SK-N-DZ (cell line): ENCODE measurements around the gene POU2AF2.
"Not testable (repeated sequence)": the region's sequence is repeated elsewhere in the genome, so short reads cannot be mapped to it uniquely, and the experiment has no call there.

ENCODE experiments used
- DNase-seq: peaks from one replicate; pipeline ENCODE4 v3.0.0-alpha.2; 2015; ENCODE audit warnings: low spot score

Gene POU2AF2

DNA sequence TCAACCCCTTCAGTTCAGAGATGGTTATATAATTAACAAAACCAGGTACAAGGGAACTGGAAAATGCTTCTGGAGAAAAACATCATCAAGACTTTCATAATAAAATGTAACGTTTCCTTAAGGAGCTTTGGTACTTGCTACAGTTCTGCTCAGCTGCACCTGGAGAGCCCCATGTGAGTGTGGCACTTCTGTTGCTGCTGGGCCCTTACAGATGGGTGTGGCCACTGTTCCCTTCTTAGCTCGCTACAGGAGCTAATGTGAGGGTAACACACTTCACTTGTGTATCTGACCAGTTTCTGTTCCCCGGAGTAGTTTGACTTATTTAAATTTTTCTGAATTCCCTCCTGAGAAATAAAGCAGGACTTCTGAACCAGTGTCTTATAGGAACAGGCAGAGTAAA is 56.8 kb downstream of the POU2AF2 start:
- peak; percentile 2 for DNase-seq

DNA sequence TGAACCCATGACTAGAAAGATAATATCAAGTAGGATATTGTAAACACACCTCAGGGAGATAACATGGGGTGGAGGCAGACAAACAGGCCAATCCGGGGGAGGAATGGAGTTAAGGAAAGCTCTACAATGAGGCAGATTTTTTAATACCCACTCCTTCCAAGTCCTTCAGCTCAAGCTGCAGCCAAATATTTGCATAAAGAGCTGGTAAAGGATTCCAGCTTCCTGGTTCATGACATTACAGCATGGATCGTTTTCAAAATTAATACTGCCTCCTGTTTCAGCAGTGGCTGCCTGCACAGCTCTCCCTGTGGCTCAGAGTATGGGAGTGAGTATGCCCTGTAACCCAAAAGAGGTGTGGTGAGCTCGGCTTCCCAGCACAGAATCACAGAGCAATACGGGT is 57.9 kb downstream of the POU2AF2 start:
- DNase-seq: no peak

DNA sequence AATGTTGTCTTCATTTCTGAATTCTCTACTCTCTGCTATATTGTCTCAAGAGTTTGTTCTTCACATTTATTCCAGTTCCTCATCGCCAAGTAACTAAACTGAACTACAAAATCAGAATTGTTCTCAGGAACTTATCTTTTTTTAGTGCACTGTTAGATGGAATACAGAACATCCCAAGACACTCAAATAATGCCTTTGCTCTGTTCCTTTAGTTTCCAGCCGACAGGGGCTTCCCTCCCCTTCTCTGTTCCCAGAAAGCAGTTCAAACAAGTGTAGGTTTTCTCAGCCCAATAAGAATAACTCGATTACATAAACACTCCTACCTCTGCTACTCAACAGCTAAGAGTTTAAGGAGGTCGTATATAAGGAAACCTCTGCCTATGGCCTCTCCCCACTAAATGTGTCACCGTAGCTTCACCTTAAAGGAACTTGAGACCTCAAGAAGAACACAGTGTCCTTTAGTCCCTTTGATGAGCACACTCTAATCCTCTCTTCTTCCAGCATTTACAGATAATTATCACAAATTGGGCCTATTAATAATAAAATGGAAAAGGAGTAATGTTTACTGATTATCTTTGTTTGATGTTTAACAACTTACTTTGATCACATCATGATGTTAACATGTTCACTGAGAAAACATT is 59.8 kb downstream of the POU2AF2 start:
- DNase-seq: no peak

DNA sequence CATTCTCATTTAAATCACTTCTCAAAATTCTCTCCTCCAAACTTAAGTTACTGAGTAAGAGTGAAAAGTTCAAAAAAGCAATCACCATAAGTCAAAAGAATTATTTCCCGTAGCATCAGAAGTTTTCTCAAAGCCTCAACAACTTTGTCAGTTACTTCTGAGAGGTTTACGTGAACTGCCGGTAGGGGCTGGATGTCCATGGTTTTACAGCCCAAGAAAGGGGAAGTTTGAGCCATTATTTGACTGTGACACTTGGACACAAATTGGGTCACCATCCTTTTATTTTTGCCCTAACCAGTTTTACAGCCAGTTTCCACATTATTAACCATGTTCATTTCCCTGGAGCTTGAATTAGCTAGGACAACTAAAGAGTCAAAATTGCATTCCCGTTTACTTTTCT is 60.4 kb downstream of the POU2AF2 start:
- no peak for DNase-seq

DNA sequence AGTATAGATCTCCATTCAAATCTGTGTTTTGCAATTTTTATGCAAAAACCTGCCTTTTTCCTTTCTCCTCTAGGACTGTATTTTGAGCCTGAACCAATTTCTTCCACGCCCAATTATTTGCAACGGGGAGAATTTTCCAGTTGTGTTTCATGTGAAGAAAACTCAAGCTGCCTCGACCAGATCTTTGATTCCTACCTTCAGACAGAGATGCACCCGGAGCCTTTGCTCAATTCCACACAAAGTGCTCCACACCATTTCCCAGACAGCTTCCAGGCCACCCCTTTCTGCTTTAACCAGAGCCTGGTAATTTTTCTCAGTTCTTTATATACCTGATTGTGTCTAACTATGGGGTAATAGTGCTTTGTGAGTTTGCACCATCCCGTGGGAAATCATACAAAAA is 60.8 kb downstream of the POU2AF2 start:
- no peak for DNase-seq

DNA sequence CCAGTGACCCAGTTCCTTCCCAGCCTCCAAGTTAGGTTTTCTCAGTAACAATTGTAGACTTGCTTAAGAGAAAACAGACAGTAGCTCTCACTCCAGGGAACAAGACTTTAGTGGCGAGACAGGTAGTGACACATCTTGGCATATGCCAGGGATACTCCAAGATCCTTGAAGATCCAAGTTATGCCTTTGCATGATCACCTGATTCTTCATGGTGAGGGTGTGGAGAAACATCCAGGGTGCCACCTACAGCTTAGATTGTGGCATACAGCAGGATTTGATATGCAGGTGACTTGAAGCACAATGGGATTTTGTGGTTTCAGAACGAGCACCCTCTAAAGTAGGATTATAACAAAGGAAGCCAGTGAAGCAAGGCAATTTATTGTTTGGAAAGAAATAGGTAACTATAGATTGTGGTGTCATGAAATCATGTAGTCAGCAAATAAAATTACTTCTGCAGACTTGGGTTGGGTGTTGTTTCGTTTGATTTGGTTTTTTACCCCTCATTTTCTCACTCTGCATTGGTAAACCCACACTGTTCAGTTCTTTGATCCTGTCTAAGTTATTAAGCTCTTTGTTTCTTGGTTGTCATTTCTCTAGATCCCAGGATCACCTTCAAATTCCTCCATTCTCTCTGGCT is 62.1 kb downstream of the POU2AF2 start:
- no peak for DNase-seq

DNA sequence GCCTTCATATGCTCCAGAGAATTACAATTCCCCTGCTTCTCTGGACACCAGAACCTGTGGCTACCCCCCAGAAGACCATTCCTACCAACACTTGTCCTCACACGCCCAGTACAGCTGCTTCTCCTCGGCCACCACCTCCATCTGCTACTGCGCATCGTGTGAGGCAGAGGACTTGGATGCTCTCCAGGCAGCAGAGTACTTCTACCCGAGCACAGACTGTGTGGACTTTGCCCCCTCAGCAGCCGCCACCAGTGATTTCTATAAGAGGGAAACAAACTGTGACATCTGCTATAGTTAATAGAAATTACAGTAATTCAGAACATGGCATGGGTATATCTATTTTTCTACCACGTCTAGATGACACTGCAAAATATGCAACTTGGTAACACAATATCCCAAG is 62.6 kb downstream of the POU2AF2 start:
- DNase-seq: no peak

DNA sequence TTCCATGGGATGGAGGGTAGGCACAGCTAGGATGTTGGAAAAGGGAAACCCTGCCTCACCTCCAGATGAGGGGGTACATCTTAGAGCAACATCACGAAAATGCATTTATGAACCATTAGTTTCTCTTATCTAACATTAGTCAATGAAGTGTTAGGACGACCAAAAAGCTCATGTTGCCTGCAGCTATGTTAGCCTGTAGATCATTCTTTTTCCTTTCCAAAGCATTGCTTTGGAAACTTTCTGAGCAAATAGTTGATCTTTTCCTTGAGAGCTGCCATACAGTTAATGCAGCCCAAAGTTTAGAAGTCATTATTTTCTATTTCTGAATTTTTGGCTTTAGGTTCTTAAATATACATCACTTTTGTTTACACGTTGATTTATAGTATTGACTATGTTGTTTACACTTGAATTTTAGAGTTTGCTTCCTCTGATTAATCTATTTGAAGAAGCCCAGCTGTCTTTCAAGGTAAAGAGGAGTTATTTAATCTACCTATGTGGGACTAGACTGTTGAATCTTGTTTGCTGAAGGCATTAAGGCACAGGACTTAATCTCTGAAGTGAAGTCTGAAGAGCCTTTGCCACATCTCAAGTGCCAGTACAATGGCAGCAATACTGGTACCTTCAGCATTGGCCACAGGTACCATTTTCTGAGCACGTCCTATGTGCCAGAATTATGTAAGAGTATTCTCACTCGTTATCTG is 63.8 kb downstream of the POU2AF2 start:
- DNase-seq: no peak

DNA sequence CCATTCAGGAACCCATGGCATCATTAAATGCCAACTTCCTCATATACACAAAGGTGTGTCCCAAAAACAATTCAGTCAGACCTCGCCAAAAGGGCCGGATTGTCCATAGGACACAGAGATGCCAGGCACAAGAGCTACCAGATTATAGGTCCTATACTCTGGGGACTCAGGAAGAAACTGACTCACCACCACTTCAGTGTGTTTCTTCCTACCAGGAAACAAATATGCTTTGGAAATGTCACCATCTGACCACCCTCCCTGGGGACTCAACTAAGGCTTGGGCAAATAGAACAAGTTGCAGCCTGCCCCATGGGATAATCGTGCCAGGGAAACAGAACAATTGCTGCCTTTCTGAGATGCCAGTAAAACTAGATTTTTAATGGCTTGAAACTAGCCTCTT is 64.6 kb downstream of the POU2AF2 start:
- DNase-seq: no peak

DNA sequence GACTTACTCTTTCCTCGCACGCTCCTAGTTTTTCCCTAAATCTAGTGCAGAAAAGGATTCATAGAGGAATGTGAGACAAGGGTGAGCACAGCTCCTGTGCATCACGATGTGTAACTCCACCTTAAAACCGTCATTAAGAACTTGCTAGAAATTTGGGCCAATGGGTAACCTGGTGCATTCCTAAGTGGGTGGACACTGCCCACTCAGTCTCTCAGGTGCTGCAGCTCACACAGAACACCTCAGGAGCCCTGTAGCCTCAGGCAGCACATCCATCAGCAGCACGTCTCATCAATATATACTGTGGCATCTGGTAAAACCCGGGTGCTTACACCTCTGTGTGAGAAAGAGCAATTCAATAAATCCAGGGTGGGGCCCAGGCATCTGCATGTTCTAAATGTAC is 65.2 kb downstream of the POU2AF2 start:
- no peak for DNase-seq

DNA sequence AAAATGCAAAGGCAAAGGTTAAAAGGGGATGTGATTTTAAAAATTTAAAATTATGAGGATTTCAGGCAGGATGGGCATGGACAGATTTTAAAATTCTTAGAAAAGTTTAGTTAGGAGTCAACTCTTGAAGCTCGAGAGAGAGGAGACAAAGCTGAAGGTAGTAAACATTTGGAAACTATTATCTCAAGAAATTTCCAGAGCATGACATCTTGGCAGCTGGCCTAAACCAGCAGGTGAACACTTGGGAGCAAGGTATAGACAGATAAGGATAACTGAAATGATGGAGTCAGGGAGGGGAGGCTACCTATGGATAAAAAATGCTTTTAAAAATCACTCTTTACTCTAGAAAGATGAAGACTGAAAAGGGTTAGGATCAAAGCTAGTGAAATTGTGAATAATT is 66.6 kb downstream of the POU2AF2 start:
- DNase-seq: no peak

DNA sequence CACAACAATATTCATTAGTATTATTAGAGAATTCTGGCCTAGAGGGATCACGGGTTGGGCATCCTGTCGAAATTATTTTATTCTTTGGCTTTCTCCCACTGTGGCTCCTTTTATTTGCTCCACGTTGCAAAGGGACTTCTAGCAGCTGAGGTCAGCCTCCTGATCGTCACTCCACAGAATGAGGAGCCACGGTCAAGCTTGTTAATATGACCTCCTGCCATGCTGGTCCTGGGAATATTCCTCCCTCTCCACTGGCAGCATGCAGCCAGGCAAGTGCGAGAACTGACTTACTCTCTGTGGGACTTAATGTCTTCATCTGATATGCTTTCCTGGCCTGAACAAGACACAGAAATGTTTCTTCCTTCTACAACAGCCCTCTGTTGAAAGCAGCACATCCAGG is 73.8 kb downstream of the POU2AF2 start:
- no peak for DNase-seq

DNA sequence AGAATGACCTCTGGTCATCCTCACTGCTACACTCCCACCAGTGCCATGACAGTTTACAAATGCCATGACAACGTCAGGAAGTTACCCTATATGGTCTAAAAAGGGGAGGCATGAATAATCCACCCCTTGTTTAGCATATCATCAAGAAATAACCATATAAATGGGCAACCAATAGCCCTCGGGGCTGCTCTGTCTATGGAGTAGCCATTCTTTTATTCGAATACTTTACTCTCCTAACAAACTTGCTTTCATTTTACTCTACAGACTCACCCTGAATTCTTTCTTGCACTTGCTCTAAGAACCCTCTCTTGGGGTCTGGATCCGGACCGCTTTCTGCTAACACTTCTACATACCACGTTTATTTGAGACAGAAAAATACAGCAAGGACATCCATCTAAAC is 74.7 kb downstream of the POU2AF2 start:
- DNase-seq: not testable (repeated sequence)

DNA sequence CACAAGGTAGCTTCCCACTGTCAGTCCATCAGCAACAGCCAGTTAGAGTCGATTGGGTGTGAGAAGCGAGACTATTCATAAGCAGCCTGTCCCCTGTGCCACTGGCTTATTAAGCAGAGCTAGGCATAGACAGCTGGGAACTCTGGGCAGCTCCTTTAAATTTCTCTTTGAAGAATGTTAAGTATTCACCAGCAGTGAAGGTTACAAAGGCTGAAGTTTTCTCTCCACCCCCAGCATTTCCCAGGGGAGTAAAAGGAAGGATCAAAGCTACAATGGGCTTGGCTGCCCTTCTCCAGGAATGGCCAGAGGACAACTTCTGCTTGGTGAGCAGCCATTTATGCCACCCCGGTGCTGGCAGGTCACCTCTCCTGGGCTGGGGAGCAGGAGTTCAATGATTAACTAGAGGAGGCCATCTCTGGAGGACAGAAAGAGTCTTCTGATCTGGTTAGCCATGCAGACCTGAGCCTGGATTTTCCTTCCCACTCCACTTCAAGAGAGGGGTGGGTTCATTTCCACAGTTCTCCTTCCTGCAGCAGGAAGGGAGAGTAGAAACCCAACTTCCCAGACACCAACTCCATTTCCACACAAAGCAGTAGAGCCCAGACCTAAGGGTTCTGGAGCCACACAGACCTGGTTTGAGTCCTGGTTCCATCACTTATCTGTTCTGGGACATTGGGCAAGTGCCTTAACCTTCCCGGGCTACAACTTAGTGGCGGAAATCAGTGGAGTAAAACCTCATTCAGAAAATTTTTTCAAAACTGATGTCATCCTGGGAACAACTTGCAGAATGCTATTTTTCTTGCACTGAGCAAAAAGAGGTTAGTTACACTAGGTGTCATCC is 75.4 kb downstream of the POU2AF2 start:
- no peak for DNase-seq

DNA sequence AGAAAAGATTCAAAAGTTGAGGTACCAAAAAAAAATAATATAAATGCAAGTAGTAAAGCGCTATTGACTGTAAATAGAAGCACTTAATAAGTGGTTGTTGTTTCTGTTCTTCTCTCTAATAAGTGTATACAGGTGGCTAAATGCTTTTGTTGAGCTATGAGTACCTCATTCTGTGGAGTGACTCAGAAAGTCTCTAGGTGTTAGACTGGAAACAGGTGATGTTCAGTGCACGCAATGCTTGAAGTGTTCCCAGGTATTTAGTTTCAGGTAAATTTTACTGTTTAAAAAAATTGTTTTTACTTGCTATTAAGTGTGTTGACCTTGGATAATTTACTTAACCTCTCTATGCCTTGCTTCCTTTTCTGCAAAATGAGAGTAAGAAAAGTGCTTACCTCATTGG is 77.0 kb downstream of the POU2AF2 start:
- DNase-seq: no peak

DNA sequence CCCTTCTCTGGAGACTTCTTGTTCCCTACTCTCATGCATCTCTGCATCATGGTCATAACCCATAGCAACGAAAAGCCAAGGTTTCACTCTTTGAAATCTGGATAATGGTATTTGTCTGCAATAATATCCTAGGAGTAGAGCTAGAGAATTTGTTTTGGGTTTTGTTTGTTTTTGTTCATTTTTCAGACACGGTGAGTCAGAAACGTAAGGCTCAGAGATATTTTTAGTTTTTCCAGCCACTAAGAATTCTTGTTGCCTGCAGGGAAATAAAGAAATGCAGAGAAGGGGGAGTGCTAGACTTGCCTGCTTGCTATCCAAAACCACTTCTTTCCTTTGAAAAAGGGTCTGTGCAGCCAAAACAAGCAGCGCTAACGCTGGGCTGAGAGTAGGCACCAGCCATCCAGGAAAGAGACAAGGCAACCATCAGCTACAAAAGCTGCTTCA is 78.8 kb downstream of the POU2AF2 start:
- no peak for DNase-seq

DNA sequence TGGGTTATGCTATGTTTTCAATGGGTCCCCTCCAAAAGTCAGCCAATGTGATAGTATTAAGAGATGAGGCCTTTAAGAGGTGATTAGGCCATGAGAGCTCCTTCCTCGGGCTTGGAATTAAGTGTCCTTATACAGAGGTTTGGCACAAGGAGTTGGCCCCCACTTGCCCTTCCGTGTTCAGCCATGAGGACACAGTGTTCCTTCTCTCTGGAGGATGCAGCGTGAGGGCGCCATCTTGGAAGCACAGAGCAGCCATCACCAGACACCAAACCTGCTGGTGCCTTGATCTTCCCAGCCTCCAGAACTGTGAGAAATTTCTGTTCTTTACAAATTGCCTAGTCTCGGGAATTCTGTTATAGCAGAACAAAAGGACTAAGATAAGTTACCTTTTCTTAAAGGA is 79.7 kb downstream of the POU2AF2 start:
- DNase-seq: no peak

DNA sequence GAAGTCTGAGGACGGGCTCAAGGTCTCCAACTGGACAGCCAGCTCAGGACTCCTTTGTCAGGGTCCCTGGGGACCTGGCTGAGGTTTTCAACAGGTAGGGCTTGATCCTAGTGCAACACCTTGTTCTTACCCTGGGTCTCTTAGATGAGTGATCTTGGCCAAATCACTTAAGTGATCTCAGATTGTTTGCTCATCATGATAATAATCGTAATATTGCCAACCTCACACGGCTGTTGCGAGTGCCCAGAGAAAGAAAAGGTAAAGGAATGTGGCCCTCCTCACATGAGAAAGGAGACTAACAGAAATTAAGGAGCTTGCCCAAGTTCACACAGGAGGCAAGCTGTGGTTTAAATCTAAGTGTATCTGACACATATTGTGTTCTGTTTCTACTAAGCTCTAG is 81.3 kb downstream of the POU2AF2 start:
- no peak for DNase-seq

DNA sequence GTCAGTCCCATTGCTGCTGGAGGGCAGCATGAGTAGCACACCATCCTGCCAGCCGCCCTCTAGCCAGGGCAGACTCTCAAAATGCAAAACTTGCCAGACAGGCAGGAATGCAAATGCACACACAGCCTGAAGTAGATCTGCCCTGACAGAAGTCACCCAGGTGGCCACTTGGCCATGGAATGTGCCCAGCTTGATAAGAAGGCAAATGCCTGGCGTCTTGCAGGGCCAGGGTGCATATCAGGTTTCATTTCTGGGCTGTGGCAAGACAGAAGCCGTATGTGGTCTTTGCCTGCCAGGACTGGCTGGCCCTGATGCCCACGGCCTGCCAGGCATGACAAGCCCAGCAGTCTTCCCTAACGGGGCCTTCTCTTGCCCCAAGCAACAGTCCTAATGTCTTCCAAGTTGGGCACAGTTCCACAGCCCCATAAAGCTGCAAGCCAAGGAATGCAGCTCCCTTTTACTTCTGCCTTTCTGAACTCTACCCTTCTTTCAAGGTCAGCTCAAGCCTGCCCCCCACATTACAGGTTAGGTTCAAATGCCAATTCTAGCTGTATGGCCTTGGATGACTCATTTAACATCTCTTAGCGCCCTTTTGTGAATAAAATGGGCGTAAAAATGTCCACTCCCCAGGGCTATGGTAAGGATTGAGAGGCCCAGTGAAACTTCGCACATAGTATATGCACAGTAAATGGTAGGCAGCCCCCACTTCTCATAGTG is 82.5 kb downstream of the POU2AF2 start:
- no peak for DNase-seq

DNA sequence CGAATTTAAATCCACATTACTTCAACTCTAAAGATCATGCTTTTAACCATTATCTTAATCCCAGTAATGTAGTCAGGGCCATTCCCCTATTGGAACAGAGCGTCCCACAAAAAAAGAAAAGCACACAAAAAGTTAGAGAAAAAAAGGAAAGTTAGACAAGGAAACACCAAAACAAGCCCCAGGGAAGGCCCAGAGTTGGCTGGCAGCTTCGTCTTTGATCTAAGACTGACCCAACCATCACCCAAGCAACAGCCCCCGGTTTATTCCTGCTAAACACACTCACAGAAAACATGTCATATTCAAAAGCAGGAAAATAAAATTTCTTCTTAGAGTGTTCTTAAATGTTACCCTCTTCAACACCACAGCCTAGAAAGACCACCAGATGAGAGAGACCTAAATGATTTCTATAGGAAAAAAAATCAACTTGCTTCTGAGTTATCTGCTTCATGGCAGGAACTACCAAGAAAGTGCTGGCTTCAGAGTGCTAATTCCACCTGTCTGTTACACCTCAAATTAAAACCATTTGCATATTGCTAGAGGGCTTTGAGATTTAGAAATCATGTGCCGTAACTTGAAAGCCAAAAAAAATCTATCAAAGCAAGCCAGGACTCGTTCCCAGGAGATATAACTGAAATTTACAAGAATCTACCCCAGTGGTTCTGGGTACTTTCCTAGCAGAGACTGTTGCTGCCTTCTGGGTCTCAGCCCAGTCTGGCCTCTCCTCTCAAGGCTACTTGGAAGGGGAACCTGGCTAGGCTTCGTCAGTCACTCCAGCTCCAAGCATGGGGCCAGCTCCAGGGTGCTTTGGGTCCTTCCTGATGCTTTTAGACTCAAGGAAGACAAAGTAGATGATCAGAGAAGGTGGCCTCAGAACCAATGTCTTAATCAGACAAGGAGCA is 84.0 kb downstream of the POU2AF2 start:
- DNase-seq: no peak
